Common myeloid progenitor, CD34-positive (primary cell): ENCODE measurements around the gene KRCC1.
"Not testable (repeated sequence)": the region's sequence is repeated elsewhere in the genome, so short reads cannot be mapped to it uniquely, and the experiment has no call there.

ENCODE experiments used
- CTCF ChIA-PET: fragments of 350-600 bp; sonication (Branson Sonifier 250); formaldehyde crosslinking; loops from one replicate; lab custom pipeline; 2021; ENCODE audit warnings: antibody characterized with exemption; lab: Charles Lee
- POLR2A ChIA-PET: fragments of 350-600 bp; sonication (Branson Sonifier 250); formaldehyde crosslinking; loops from one replicate; lab custom pipeline; 2021; ENCODE audit warnings: antibody characterized with exemption; lab: Charles Lee
- DNase-seq, 3 donors: peaks; one replicate each; pipeline versions ENCODE4 v3.0.0 to v3.0.0-alpha.2; 2013
- H3K27ac ChIP-seq, 2 experiments: 1 replicate in 1 of 2; 2 replicates in 1 of 2; pipeline ENCODE4 v1.7.0; 2013; ENCODE audit warnings: inconsistent platforms in 2 of 2, low read length in 2 of 2, mild to moderate bottlenecking in 2 of 2, low read depth in 1 of 2, moderate library complexity in 1 of 2; ENCODE audit not compliant: severe bottlenecking in 2 of 2, insufficient read depth in 1 of 2, poor library complexity in 1 of 2
- H3K27me3 ChIP-seq, 5 experiments: replicated peaks in 2 of 5; 1 replicate in 3 of 5; 2 replicates in 2 of 5; pipeline versions ENCODE4 v1.6.1 to v1.7.0; 2013; ENCODE audit warnings: low read length in 4 of 5, mild to moderate bottlenecking in 2 of 5, moderate library complexity in 2 of 5, inconsistent platforms in 1 of 5; ENCODE audit not compliant: insufficient read depth in 5 of 5, control insufficient read depth in 4 of 5
- H3K36me3 ChIP-seq, 4 experiments: 1 replicate in 2 of 4; 2 replicates in 2 of 4; pipeline versions ENCODE4 v1.6.1 to v1.7.0; 2013; ENCODE audit warnings: low read length in 3 of 4, control low read depth in 1 of 4, mild to moderate bottlenecking in 1 of 4; ENCODE audit not compliant: control insufficient read depth in 4 of 4, insufficient read depth in 4 of 4
- H3K4me1 ChIP-seq, 4 experiments: 1 replicate in 3 of 4; 2 replicates in 1 of 4; pipeline versions ENCODE4 v1.6.1 to v1.7.1; 2013; ENCODE audit warnings: low read length in 3 of 4, mild to moderate bottlenecking in 3 of 4, control low read depth in 1 of 4, inconsistent platforms in 1 of 4, moderate library complexity in 1 of 4; ENCODE audit not compliant: control insufficient read depth in 4 of 4, insufficient read depth in 4 of 4; ENCODE audit errors: control extremely low read depth in 1 of 4
- H3K4me3 ChIP-seq, 7 experiments: 1 replicate in 4 of 7; 2 replicates in 3 of 7; pipeline versions ENCODE4 v1.5.1 to v1.7.0; 2013; ENCODE audit warnings: mild to moderate bottlenecking in 7 of 7, low read length in 6 of 7, moderate library complexity in 6 of 7, inconsistent platforms in 2 of 7, low read depth in 2 of 7, control low read depth in 1 of 7; ENCODE audit not compliant: insufficient read depth in 4 of 7, control insufficient read depth in 1 of 7; ENCODE audit errors: extremely low read depth in 1 of 7
- H3K9me3 ChIP-seq, 5 experiments: 1 replicate in 4 of 5; 2 replicates in 1 of 5; pipeline versions ENCODE4 v1.6.1 to v1.7.1; 2013; ENCODE audit warnings: low read length in 4 of 5, mild to moderate bottlenecking in 2 of 5, inconsistent platforms in 1 of 5, low read depth in 1 of 5, moderate library complexity in 1 of 5; ENCODE audit not compliant: control insufficient read depth in 4 of 5, insufficient read depth in 2 of 5; ENCODE audit errors: control extremely low read depth in 1 of 5
- WGBS: methylation state at CpG from one replicate; pipeline ENCODE4 v1.1.5; 2013; ENCODE audit not compliant: insufficient coverage; 5-methylcytosine and 5-hydroxymethylcytosine counted together

Gene KRCC1

DNA sequence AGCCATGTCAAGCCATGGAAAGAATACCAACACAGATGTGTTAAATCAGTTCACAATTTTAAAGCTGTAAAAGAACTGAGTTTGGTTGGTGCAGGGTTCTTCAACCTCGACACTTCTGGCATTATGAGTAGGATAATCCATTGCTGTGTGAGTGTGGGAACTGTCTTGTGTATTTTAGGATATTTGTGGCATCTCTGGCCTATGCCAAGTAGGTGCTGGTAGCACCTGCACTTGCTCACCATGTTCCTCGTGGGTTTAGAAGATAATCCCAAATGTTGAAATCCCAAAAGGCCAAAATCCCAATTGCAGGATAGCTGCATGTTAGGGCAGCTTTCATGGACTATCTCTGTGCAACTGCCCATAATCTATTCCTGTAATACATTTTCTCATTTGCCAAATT is 3.8 kb downstream of the KRCC1 start:
- CTCF ChIA-PET = interaction anchor here (1.2 to 1.6 kb wide), 2 partner anchors 9 to 14 kb away, joined by 4 read pairs; no protein-coding TSS in a partner anchor

GRCh38 chr2:88049622-88050021 is 6.0 kb downstream of the KRCC1 start:
- H3K36me3 ChIP-seq = peaks cover 0 to 12% (median 3%) of the 10 kb centered on the region in 4 experiments
- no peaks in the 10 kb centered on the region for H3K9me3 ChIP-seq
- H3K27ac ChIP-seq = no peak overlapping the region
- DNase-seq = no peak
- CTCF ChIA-PET = interaction anchor here (1.4 to 1.6 kb wide), 2 partner anchors 10 to 11 kb away, joined by 4 read pairs; no protein-coding TSS in a partner anchor
- H3K27me3 ChIP-seq = no peaks in the 10 kb centered on the region
- WGBS = no CpG with 5 or more reads among the region's 1 CpG
- POLR2A ChIA-PET = no interaction called here
- peaks cover 18 to 28% (median 22%) of the 10 kb centered on the region in 4 experiments for H3K4me1 ChIP-seq
- H3K4me3 ChIP-seq = no peak overlapping the region

More for the DNA sequence above, 3.8 kb downstream of the KRCC1 start:
- Histone ChIP-seq H3K27me3 (no peaks in the 10 kb centered on the region), H3K36me3 (peaks cover 0 to 9% (median 3%) of the 10 kb centered on the region in 4 experiments), H3K9me3 (no peaks in the 10 kb centered on the region), H3K4me1 (peaks cover 22 to 37% (median 32%) of the 10 kb centered on the region in 4 experiments), H3K4me3 (no peak overlapping the region), H3K27ac (no peak overlapping the region)
- POLR2A ChIA-PET = no interaction called here
- 90% methylated on average over 2 of the region's 2 CpGs for WGBS
- DNase-seq = no peak

GRCh38 chr2:88048541-88048940 is 7.0 kb downstream of the KRCC1 start:
- DNase-seq = no peak
- POLR2A ChIA-PET = no interaction called here

DNA sequence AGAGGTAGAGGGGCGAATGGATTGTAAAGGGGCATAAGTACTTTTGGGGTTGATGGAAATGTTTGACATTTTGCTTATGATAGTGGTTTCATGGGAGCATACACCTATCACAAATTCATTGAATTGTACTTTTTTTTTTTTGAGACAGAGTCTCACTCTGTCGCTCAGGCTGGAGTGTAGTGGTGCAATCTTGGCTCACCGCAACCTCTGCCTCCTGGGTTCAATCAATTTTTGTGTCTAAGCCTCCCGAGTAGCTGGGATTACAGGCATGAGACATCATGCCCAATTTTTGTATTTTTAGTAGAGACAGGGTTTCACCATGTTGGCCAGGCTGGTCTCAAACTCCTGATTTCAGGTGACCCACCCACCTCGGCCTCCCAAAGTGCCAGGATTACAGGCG is 10.0 kb downstream of the KRCC1 start:
- H3K27me3 ChIP-seq, H3K27ac ChIP-seq, H3K4me1 ChIP-seq, H3K4me3 ChIP-seq, DNase-seq, POLR2A ChIA-PET, H3K9me3 ChIP-seq: not testable (repeated sequence)
- WGBS = 100% methylated on average over 3 of the region's 6 CpGs
- CTCF ChIA-PET = interaction anchor here (1.5 to 2.8 kb wide), 2 partner anchors 15 to 20 kb away, joined by 4 to 12 read pairs; no protein-coding TSS in a partner anchor
- peaks cover 0 to 12% (median 2%) of the 10 kb centered on the region in 4 experiments for H3K36me3 ChIP-seq

More at GRCh38 chr2:88048541-88048940, 7.0 kb downstream of the KRCC1 start:
- Histone ChIP-seq H3K9me3 (no peaks in the 10 kb centered on the region), H3K27me3 (no peaks in the 10 kb centered on the region), H3K4me3 (no peak overlapping the region), H3K4me1 (peaks cover 7 to 20% (median 11%) of the 10 kb centered on the region in 4 experiments), H3K27ac (no peak overlapping the region), H3K36me3 (peaks cover 0 to 12% (median 3%) of the 10 kb centered on the region in 4 experiments)
- 95% methylated on average over 3 of the region's 3 CpGs for WGBS
- CTCF ChIA-PET = interaction anchor here (1.2 to 2.8 kb wide), 2 partner anchors 12 to 51 kb away, joined by 3 to 12 read pairs; no protein-coding TSS in a partner anchor

GRCh38 chr2:88042476-88042875 is 13.1 kb downstream of the KRCC1 start:
- Histone ChIP-seq H3K4me3 (no peak overlapping the region), H3K27ac (no peak overlapping the region), H3K9me3 (no peaks in the 10 kb centered on the region), H3K4me1 (no peaks in the 10 kb centered on the region), H3K27me3 (no peaks in the 10 kb centered on the region), H3K36me3 (peaks cover 0 to 7% (median 0%) of the 10 kb centered on the region in 4 experiments)
- DNase-seq = no peak
- WGBS = 93% methylated on average over 3 of the region's 5 CpGs
- POLR2A ChIA-PET = no interaction called here
- CTCF ChIA-PET = no interaction called here

- POLR2A ChIA-PET = no interaction called here
Observed at GRCh38 chr2:88038263-88039105, 17.1 kb downstream of the KRCC1 start.

GRCh38 chr2:88036606-88037005 is 19.0 kb downstream of the KRCC1 start:
- no peak for DNase-seq
- peaks cover 0 to 1% (median 0%) of the 10 kb centered on the region in 4 experiments for H3K4me1 ChIP-seq
- CTCF ChIA-PET = interaction anchor here (1.0 to 2.3 kb wide), 2 partner anchors 18 to 24 kb away, joined by 4 to 6 read pairs; no protein-coding TSS in a partner anchor
- no peak overlapping the region for H3K27ac ChIP-seq
- no peaks in the 10 kb centered on the region for H3K9me3 ChIP-seq
- H3K4me3 ChIP-seq = no peak overlapping the region
- peaks cover 0 to 30% (median 29%) of the 10 kb centered on the region in 4 experiments for H3K36me3 ChIP-seq
- no peaks in the 10 kb centered on the region for H3K27me3 ChIP-seq
- POLR2A ChIA-PET = no interaction called here

More at GRCh38 chr2:88038263-88039105, 17.1 kb downstream of the KRCC1 start:
- peak in 2 of 3 donors; percentile 37 to 52 for DNase-seq
- Histone ChIP-seq H3K27ac (no peak overlapping the region), H3K27me3 (no peaks in the 10 kb centered on the region), H3K4me3 (no peak overlapping the region), H3K9me3 (no peaks in the 10 kb centered on the region), H3K4me1 (peaks cover 0 to 1% (median 0%) of the 10 kb centered on the region in 4 experiments), H3K36me3 (peaks cover 0 to 21% (median 18%) of the 10 kb centered on the region in 4 experiments)
- CTCF ChIA-PET = interaction anchor here (1.6 kb wide), 1 partner anchor 13 kb away, joined by 4 read pairs; no protein-coding TSS in a partner anchor
- WGBS = 100% methylated on average over 3 of the region's 4 CpGs
